Measurements from ENCODE around the gene ERN1. TPM values are rescaled to one million over a fixed set of nuclear protein-coding genes. Genes with fewer than 3 reads are reported as not detected.

Gene ERN1
- total RNA-seq, 1 experiment from 2014 or later: 8.0 TPM

DNA sequence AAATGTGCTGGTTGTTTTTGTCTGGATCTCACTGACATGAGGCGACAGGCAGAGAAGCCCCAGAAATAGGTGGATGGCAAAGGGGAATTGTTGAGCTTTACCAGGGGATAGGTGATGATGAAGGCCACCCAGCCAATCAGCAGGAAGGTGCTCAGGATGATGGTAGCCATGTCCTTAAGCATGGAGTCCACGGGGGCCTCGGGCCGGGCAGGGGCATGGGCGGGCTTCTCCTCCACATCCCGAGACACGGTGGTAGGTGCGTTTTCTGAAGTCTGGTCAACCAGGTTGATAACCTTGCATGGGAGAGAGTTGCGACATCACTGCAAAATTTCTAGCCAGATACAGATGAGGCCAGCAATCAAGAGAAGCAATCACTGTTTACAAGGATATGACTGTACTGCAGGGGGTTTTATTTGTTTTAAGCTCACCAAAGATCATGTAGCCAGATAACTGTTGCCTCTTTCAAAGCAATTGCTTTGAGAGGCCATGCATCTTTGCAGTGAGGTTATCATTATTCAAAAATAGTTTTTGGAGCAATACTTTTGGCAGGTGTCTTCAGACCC, 72.2 kb downstream of the ERN1 start:
- ChIA-PET POLR2A (ENCODE audit: low non-redundant PET) (no interaction called here), CTCF (no interaction called here)
- Histone ChIP-seq H3K27ac (ENCODE audit: low read depth, low read length, poor library complexity, severe bottlenecking) (no peak overlapping the region), H3K27me3 (replicated peaks; ENCODE audit: insufficient read depth, low read depth, low read length, poor library complexity) (no peaks in the 10 kb centered on the region), H3K9me3 (ENCODE audit: low read depth, low read length, poor library complexity, severe bottlenecking) (no peaks in the 10 kb centered on the region), H3K4me3 (ENCODE audit: low read depth, low read length, poor library complexity, severe bottlenecking) (no peak overlapping the region), H3K36me3 (ENCODE audit: insufficient read depth, low read length, poor library complexity, severe bottlenecking) (no peaks in the 10 kb centered on the region), H3K4me1 (ENCODE audit: insufficient read depth, low read length, poor library complexity, severe bottlenecking) (no peaks in the 10 kb centered on the region)
- TF ChIP-seq, protein P1, sequence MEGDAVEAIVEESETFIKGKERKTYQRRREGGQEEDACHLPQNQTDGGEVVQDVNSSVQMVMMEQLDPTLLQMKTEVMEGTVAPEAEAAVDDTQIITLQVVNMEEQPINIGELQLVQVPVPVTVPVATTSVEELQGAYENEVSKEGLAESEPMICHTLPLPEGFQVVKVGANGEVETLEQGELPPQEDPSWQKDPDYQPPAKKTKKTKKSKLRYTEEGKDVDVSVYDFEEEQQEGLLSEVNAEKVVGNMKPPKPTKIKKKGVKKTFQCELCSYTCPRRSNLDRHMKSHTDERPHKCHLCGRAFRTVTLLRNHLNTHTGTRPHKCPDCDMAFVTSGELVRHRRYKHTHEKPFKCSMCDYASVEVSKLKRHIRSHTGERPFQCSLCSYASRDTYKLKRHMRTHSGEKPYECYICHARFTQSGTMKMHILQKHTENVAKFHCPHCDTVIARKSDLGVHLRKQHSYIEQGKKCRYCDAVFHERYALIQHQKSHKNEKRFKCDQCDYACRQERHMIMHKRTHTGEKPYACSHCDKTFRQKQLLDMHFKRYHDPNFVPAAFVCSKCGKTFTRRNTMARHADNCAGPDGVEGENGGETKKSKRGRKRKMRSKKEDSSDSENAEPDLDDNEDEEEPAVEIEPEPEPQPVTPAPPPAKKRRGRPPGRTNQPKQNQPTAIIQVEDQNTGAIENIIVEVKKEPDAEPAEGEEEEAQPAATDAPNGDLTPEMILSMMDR (conservative IDR thresholded peaks at IDR 0.05; ENCODE audit: low read depth, low read length): no peak
- TF ChIP-seq EZH2 (IDR thresholded peaks at IDR 0.05; ENCODE audit: borderline replicate concordance, low read depth, low read length, poor library complexity, severe bottlenecking): no peak
- no peak for DNase-seq (ENCODE audit: low spot score)
- intact Hi-C loops (cut with micrococcal nuclease; ENCODE audit: unreplicated experiment): no loop called here
- no TSS peak for BruUV-seq (replicated peaks)

DNA sequence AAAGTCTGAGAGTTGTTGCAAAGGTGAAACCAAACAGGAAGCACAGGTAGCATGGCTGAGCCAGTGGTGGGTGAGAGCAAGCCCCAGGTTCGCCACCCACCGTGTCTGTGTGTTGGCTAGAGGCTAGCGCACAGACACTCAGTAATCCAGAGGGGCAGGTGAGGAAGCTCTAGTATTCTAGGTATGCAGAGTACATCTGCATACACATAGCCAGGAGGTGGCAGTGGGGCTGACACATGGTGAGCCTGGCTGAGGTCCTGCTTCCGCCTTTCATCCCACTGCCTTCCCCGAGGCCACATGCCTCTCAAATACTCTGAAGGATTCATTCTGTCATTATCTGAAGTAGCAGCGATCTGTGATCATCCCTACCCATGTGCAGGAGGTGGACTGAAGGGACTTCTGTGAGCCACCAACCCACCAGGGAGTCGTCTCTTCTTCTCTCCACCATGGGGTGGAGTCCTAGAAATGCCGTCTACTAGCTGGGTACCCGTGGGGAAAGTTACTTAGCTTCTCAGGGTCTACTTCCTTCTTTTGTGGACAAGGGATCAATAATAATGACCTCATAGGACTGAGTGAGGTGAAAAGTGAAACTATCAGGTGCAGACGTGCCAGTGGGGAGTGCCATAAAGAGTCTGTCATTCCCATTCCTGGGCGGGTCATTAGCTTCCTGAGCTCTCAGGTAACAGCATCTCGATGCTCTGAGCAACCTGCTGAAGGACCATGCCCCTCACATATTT, 73.5 kb downstream of the ERN1 start:
- ChIA-PET POLR2A (ENCODE audit: low non-redundant PET) (no interaction called here), CTCF (no interaction called here)
- no TSS peak for BruUV-seq (replicated peaks)

DNA sequence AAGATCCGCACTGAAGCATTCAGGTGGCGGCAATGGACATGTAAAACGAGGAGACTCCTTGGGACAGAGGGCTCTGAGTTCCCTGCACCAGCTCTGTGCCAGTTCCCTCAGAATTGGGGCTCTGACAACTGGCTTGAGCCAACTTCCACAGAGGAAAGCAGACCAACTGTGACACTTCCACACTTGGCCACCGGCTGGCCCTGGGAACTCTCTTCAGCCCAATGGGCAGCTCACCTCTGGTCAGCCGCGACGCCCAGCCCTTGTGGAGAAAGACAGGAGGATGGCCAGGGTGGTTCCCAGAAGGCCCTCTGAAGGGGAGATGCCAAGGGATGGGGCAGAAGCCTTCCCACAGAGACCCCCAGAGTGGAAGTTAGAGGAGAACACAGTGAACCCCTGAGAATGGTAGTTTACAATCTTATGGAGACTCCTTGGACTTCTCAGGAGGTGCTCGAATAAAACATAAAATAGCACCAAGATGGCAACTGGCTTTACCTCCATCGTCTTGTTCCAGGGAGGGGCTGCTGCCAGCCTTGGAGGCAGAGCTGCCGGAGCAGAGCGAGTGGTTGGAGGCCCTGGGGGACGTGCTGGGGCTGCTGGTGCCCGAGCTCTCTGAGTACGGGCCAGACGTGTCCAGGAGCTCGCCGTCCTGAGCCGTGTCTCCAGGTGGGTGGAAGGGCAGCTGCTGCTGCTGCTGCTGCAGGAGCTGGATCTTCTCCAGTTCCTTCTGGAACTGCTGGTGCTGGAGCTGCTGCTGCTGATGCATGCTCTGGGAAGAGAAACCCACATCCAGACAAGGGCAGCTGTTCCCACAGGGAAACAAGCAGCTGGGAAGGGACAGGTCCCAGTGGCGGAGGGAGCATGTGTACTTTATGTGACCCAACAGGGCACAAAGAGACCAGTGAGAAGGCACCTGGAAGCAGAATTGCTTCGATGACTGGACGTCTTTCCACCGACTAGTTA, 74.5 kb downstream of the ERN1 start:
- CTCF ChIA-PET: no interaction called here
- POLR2A ChIA-PET (ENCODE audit: low non-redundant PET): no interaction called here
- H3K27ac ChIP-seq (ENCODE audit: low read depth, low read length, poor library complexity, severe bottlenecking): no peak overlapping the region
- H3K27me3 ChIP-seq (replicated peaks; ENCODE audit: insufficient read depth, low read depth, low read length, poor library complexity): no peaks in the 10 kb centered on the region
- intact Hi-C loops (cut with micrococcal nuclease; ENCODE audit: unreplicated experiment): no loop called here
- no peak for TF ChIP-seq EZH2 (IDR thresholded peaks at IDR 0.05; ENCODE audit: borderline replicate concordance, low read depth, low read length, poor library complexity, severe bottlenecking)
- TF ChIP-seq, protein P1 (conservative IDR thresholded peaks at IDR 0.05; ENCODE audit: low read depth, low read length): no peak
- BruUV-seq (replicated peaks): no TSS peak
- no peaks in the 10 kb centered on the region for H3K9me3 ChIP-seq (ENCODE audit: low read depth, low read length, poor library complexity, severe bottlenecking)
- no peak overlapping the region for H3K4me3 ChIP-seq (ENCODE audit: low read depth, low read length, poor library complexity, severe bottlenecking)
- no peaks in the 10 kb centered on the region for H3K4me1 ChIP-seq (ENCODE audit: insufficient read depth, low read length, poor library complexity, severe bottlenecking)
- no peak for DNase-seq (ENCODE audit: low spot score)
- no peaks in the 10 kb centered on the region for H3K36me3 ChIP-seq (ENCODE audit: insufficient read depth, low read length, poor library complexity, severe bottlenecking)

More for the DNA sequence above, 73.5 kb downstream of the ERN1 start:
- no peaks in the 10 kb centered on the region for H3K9me3 ChIP-seq (ENCODE audit: low read depth, low read length, poor library complexity, severe bottlenecking)
- no peaks in the 10 kb centered on the region for H3K4me1 ChIP-seq (ENCODE audit: insufficient read depth, low read length, poor library complexity, severe bottlenecking)
- TF ChIP-seq, protein P1 (conservative IDR thresholded peaks at IDR 0.05; ENCODE audit: low read depth, low read length): no peak
- no peak for TF ChIP-seq EZH2 (IDR thresholded peaks at IDR 0.05; ENCODE audit: borderline replicate concordance, low read depth, low read length, poor library complexity, severe bottlenecking)
- intact Hi-C loops (cut with micrococcal nuclease; ENCODE audit: unreplicated experiment): no loop called here
- no peak for DNase-seq (ENCODE audit: low spot score)
- H3K36me3 ChIP-seq (ENCODE audit: insufficient read depth, low read length, poor library complexity, severe bottlenecking): no peaks in the 10 kb centered on the region
- no peak overlapping the region for H3K27ac ChIP-seq (ENCODE audit: low read depth, low read length, poor library complexity, severe bottlenecking)
- no peaks in the 10 kb centered on the region for H3K27me3 ChIP-seq (replicated peaks; ENCODE audit: insufficient read depth, low read depth, low read length, poor library complexity)
- H3K4me3 ChIP-seq (ENCODE audit: low read depth, low read length, poor library complexity, severe bottlenecking): no peak overlapping the region
